ENCODE results near the gene SLC6A6. TPM values are rescaled to one million over a fixed set of nuclear protein-coding genes. Genes with fewer than 3 reads are reported as not detected.
A peak's percentile ranks its signal among the peaks of the same experiment; 100 is the strongest.

Gene SLC6A6
- total RNA-seq, 2 donors from 2014 or later = 43.1 to 56.5 TPM

GRCh38 chr3:14455571-14456317 is 53.3 kb downstream of the SLC6A6 start:
- Mint-ChIP-seq H3K27ac (no peak overlapping the region), H3K4me1 (peaks cover 19% of the 10 kb centered on the region)

GRCh38 chr3:14456794-14457193 is 54.4 kb downstream of the SLC6A6 start:
- H3K9me3 Mint-ChIP-seq = no peaks in the 10 kb centered on the region

More at GRCh38 chr3:14455571-14456317, 53.3 kb downstream of the SLC6A6 start:
- Histone ChIP-seq H3K4me1 (ENCODE audit: control insufficient read depth, insufficient read depth, low read length) (peaks cover 11% of the 10 kb centered on the region), H3K9me3 (ENCODE audit: control insufficient read depth, low read length) (no peaks in the 10 kb centered on the region), H3K9ac (ENCODE audit: extremely low read depth, low read length, poor library complexity, severe bottlenecking) (no peak overlapping the region), H3K4me3 (ENCODE audit: low read length) (no peak overlapping the region), H3K36me3 (ENCODE audit: control insufficient read depth, insufficient read depth, low read length) (peaks cover 34% of the 10 kb centered on the region), H3K27ac (ENCODE audit: low read depth, low read length) (no peak overlapping the region), H3K27me3 (ENCODE audit: control insufficient read depth, insufficient read depth, low read length, poor library complexity, severe bottlenecking) (no peaks in the 10 kb centered on the region)
- Mint-ChIP-seq H3K9me3 (no peaks in the 10 kb centered on the region), H3K27me3 (ENCODE audit: insufficient read depth) (no peaks in the 10 kb centered on the region), H3K4me3 (no peak overlapping the region), H3K36me3 (ENCODE audit: low read depth) (peaks cover 46% of the 10 kb centered on the region)
- no peak for DNase-seq
- no peak for TF ChIP-seq CTCF (conservative IDR thresholded peaks at IDR 0.05)
- 93 to 100% methylated on average over 6 of the region's 6 CpGs for WGBS, 2 experiments (ENCODE audit: insufficient coverage in 1 of 2, insufficient read length in 1 of 2)

GRCh38 chr3:14457481-14457880 is 55.1 kb downstream of the SLC6A6 start:
- no peak for TF ChIP-seq CTCF (conservative IDR thresholded peaks at IDR 0.05)
- DNase-seq = no peak
- H3K27ac Mint-ChIP-seq = peak overlapping the region; percentile 83
- no peak overlapping the region for H3K4me3 Mint-ChIP-seq
- H3K36me3 Mint-ChIP-seq (ENCODE audit: low read depth) = peaks cover 34% of the 10 kb centered on the region
- Histone ChIP-seq H3K36me3 (ENCODE audit: control insufficient read depth, insufficient read depth, low read length) (peaks cover 28% of the 10 kb centered on the region), H3K4me3 (ENCODE audit: low read length) (no peak overlapping the region), H3K4me1 (ENCODE audit: control insufficient read depth, insufficient read depth, low read length) (peaks cover 18% of the 10 kb centered on the region), H3K9me3 (ENCODE audit: control insufficient read depth, low read length) (no peaks in the 10 kb centered on the region), H3K27me3 (ENCODE audit: control insufficient read depth, insufficient read depth, low read length, poor library complexity, severe bottlenecking) (no peaks in the 10 kb centered on the region), H3K9ac (ENCODE audit: extremely low read depth, low read length, poor library complexity, severe bottlenecking) (no peak overlapping the region), H3K27ac (ENCODE audit: low read depth, low read length) (no peak overlapping the region)
- H3K9me3 Mint-ChIP-seq = no peaks in the 10 kb centered on the region
- 92 to 93% methylated on average over 5 of the region's 5 CpGs for WGBS, 2 experiments (ENCODE audit: insufficient coverage in 1 of 2, insufficient read length in 1 of 2)
- peaks cover 37% of the 10 kb centered on the region for H3K4me1 Mint-ChIP-seq
- H3K27me3 Mint-ChIP-seq (ENCODE audit: insufficient read depth) = no peaks in the 10 kb centered on the region

More at GRCh38 chr3:14456794-14457193, 54.4 kb downstream of the SLC6A6 start:
- Histone ChIP-seq H3K27me3 (ENCODE audit: control insufficient read depth, insufficient read depth, low read length, poor library complexity, severe bottlenecking) (no peaks in the 10 kb centered on the region), H3K9me3 (ENCODE audit: control insufficient read depth, low read length) (no peaks in the 10 kb centered on the region), H3K27ac (ENCODE audit: low read depth, low read length) (no peak overlapping the region), H3K4me3 (ENCODE audit: low read length) (no peak overlapping the region), H3K4me1 (ENCODE audit: control insufficient read depth, insufficient read depth, low read length) (peaks cover 15% of the 10 kb centered on the region), H3K9ac (ENCODE audit: extremely low read depth, low read length, poor library complexity, severe bottlenecking) (no peak overlapping the region), H3K36me3 (ENCODE audit: control insufficient read depth, insufficient read depth, low read length) (peaks cover 28% of the 10 kb centered on the region)
- H3K36me3 Mint-ChIP-seq (ENCODE audit: low read depth) = peaks cover 39% of the 10 kb centered on the region
- H3K4me1 Mint-ChIP-seq = peaks cover 30% of the 10 kb centered on the region
- no peak for TF ChIP-seq CTCF (conservative IDR thresholded peaks at IDR 0.05)
- no peak overlapping the region for H3K4me3 Mint-ChIP-seq
- H3K27ac Mint-ChIP-seq = no peak overlapping the region
- no peaks in the 10 kb centered on the region for H3K27me3 Mint-ChIP-seq (ENCODE audit: insufficient read depth)
- DNase-seq = no peak
- 91 to 92% methylated on average over 6 to 8 of the region's 8 CpGs for WGBS, 2 experiments (ENCODE audit: insufficient coverage in 1 of 2, insufficient read length in 1 of 2)

Data from endodermal cell (in vitro differentiated cells).